Chondrocyte (in vitro differentiated cells): ENCODE results near the gene CNPY1. TPM values are rescaled to one million over a fixed set of nuclear protein-coding genes. Genes with fewer than 3 reads are reported as not detected.

ENCODE experiments used
- DNase-seq: peaks from one replicate; pipeline ENCODE4 v3.0.0; 2021; ENCODE audit warnings: mixed read lengths, low spot score
- H3K27ac Mint-ChIP-seq: one replicate; pipeline ENCODE4 v1.8.0; 2021; ENCODE audit warnings: mild to moderate bottlenecking, moderate library complexity, mixed read lengths; ENCODE audit not compliant: unreplicated experiment
- H3K27me3 Mint-ChIP-seq: 2 replicates; pipeline ENCODE4 v1.8.0; 2021; ENCODE audit warnings: low read depth, mixed read lengths
- H3K36me3 Mint-ChIP-seq: 2 replicates; pipeline ENCODE4 v1.8.0; 2021; ENCODE audit warnings: low read depth, mixed read lengths
- H3K4me1 Mint-ChIP-seq: 2 replicates; pipeline ENCODE4 v1.8.0; 2021; ENCODE audit warnings: low read depth, mild to moderate bottlenecking, mixed read lengths
- H3K4me3 Mint-ChIP-seq: one replicate; pipeline ENCODE4 v1.8.0; 2021; ENCODE audit warnings: mild to moderate bottlenecking, moderate library complexity, mixed read lengths; ENCODE audit not compliant: unreplicated experiment
- H3K9me3 Mint-ChIP-seq: 2 replicates; pipeline ENCODE4 v1.8.0; 2021; ENCODE audit warnings: low read depth, mixed read lengths
- CTCF ChIP-seq: fragments of 200-600 bp; sonication (generic); IDR thresholded peaks from 2 replicates; pipeline ENCODE4 v1.5.0; 2021; ENCODE audit warnings: antibody characterized with exemption, mild to moderate bottlenecking, moderate library complexity
- total RNA-seq: library from RNA; stranded (reverse); gene quantifications from 3 replicates; pipeline ENCODE4 v1.2.1, GENCODE V29; 2021

Gene CNPY1
- total RNA-seq, 1 donor from 2014 or later = not detected

GRCh38 chr7:155543926-155544325 lies 2.4 kb downstream of the CNPY1 start:
- Mint-ChIP-seq H3K27ac (no peak overlapping the region), H3K27me3 (peaks cover 27% of the 10 kb centered on the region), H3K4me3 (no peak overlapping the region), H3K36me3 (no peaks in the 10 kb centered on the region), H3K9me3 (no peaks in the 10 kb centered on the region), H3K4me1 (peaks cover 4% of the 10 kb centered on the region)
- no peak for DNase-seq
- no peak for TF ChIP-seq CTCF

- Mint-ChIP-seq H3K9me3 (no peaks in the 10 kb centered on the region), H3K36me3 (no peaks in the 10 kb centered on the region), H3K27ac (no peak overlapping the region), H3K27me3 (peaks cover 30% of the 10 kb centered on the region), H3K4me1 (peaks cover 4% of the 10 kb centered on the region), H3K4me3 (no peak overlapping the region)
- TF ChIP-seq CTCF = no peak
- no peak for DNase-seq
Measured at GRCh38 chr7:155543011-155543876, 3.1 kb downstream of the CNPY1 start.

- Mint-ChIP-seq H3K27me3 (peaks cover 33% of the 10 kb centered on the region), H3K36me3 (no peaks in the 10 kb centered on the region), H3K4me3 (no peak overlapping the region), H3K27ac (no peak overlapping the region), H3K4me1 (peaks cover 4% of the 10 kb centered on the region), H3K9me3 (no peaks in the 10 kb centered on the region)
- DNase-seq = no peak
- TF ChIP-seq CTCF = no peak
Measured at GRCh38 chr7:155541986-155542675, 4.2 kb downstream of the CNPY1 start.

GRCh38 chr7:155540553-155540952 lies 5.8 kb downstream of the CNPY1 start:
- no peak for DNase-seq
- Mint-ChIP-seq H3K9me3 (no peaks in the 10 kb centered on the region), H3K4me1 (peaks cover 4% of the 10 kb centered on the region), H3K27me3 (peaks cover 39% of the 10 kb centered on the region), H3K4me3 (no peak overlapping the region), H3K36me3 (no peaks in the 10 kb centered on the region), H3K27ac (no peak overlapping the region)
- no peak for TF ChIP-seq CTCF

GRCh38 chr7:155538293-155538692 lies 8.1 kb downstream of the CNPY1 start:
- peaks cover 59% of the 10 kb centered on the region for H3K27me3 Mint-ChIP-seq

More at GRCh38 chr7:155538293-155538692, 8.1 kb downstream of the CNPY1 start:
- no peak for DNase-seq
- TF ChIP-seq CTCF = no peak
- no peak overlapping the region for H3K4me3 Mint-ChIP-seq
- H3K4me1 Mint-ChIP-seq = peaks cover 7% of the 10 kb centered on the region
- H3K27ac Mint-ChIP-seq = no peak overlapping the region
- no peaks in the 10 kb centered on the region for H3K9me3 Mint-ChIP-seq
- H3K36me3 Mint-ChIP-seq = no peaks in the 10 kb centered on the region
